GM18951 (cell line): Measurements from ENCODE around the gene SCYGR1.
"Not testable (repeated sequence)": the region's sequence is repeated elsewhere in the genome, so short reads cannot be mapped to it uniquely, and the experiment has no call there.

Experiments
- POLR2A ChIP-seq: IDR thresholded peaks from 4 replicates; pipeline ENCODE4 v1.6.1; 2011; ENCODE audit warnings: mild to moderate bottlenecking; ENCODE audit not compliant: insufficient read length, insufficient read depth; ENCODE audit errors: extremely low read depth
- in situ Hi-C: fragments of 300-500 bp; cut with MboI; formaldehyde crosslinking; loops from one replicate; pipeline ENCODE4 v1.12.0; 2022; ENCODE audit warnings: low sequenced_read_pairs, mixed read lengths, inconsistent platforms; ENCODE audit not compliant: unreplicated experiment

The SCYGR1 gene

DNA sequence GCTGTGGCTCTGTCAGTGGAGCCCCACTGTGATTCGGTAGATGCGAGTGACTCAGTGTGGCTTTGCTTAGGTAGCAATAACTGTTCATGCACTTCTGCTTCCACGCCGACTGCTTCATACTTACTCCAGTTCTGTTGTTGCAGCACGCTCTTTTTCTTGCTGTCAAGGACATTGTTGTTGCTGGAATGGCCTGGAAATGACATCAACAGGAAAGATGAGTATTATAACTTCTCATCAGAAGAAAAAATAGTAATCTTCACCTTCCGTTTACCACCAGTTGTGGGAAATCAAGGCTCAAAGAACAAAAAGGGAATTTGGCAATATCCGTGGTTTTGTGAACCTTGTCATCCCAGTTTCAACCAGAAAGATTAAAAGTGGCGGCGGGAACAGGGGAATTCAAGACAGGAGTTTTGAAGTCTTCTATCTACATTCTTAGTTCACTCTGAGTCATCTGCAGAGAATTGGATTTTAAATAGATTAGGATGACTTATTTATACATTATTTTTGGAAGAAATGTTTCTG is 16.9 kb downstream of the SCYGR1 start:
- TF ChIP-seq POLR2A, result no peak
- in situ Hi-C loops, result no loop called here

GRCh38 chr2:227370092-227370491 is 17.7 kb downstream of the SCYGR1 start:
- in situ Hi-C loops, result no loop called here
- no peak for TF ChIP-seq POLR2A

GRCh38 chr2:227368574-227368973 is 19.2 kb downstream of the SCYGR1 start:
- in situ Hi-C loops, result no loop called here
- TF ChIP-seq POLR2A, result no peak

DNA sequence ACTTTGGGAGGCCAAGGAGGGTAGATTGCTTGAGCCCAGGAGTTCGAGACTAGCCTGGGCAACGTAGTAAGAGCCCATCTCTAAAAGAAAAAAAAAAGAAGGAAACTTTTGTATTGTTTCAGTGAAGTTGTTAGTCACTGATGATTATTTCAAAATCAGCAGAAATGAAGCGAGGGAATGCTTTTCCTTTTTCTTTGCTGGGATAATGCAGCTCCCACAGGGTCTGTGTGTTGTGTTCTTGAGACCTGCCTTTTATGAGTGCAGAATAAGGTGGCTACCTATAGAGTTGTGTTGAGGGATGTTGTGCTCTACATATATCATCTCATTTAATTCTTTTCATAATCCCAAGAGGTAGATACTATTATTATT is 20.3 kb downstream of the SCYGR1 start:
- TF ChIP-seq POLR2A, result no peak
- in situ Hi-C loops, result no loop called here

DNA sequence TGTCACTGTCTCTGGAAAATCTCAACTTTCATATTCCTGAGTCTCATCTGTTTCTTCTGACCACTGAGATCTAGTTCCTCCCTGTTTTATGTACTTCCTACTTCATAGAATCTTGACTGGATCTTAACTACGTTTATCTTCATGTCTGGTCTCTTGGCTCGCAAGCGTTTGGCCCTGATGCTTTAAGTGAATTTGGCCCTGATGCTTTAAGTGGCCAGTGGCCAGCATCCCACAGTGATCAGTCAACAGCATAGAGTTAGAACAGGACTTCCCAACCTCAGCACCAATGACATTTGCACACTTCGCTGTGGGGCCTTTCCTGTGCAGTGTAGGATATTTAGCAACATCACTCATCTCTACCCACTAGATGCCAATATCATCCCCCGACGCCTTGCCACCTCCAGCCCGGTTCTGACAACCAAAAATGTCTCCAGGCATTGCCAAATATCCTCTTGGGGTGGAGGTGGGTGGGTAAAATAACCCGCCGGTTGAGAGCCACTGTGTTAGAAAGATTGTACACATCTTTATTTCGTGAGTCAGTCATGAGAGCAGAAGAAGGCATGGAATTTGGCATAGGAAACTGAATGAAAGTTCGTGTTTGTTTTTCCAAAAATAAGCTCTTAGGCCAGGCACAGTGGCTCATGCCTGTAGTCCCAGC is 20.9 kb downstream of the SCYGR1 start:
- in situ Hi-C loops, result no loop called here
- TF ChIP-seq POLR2A, result no peak

DNA sequence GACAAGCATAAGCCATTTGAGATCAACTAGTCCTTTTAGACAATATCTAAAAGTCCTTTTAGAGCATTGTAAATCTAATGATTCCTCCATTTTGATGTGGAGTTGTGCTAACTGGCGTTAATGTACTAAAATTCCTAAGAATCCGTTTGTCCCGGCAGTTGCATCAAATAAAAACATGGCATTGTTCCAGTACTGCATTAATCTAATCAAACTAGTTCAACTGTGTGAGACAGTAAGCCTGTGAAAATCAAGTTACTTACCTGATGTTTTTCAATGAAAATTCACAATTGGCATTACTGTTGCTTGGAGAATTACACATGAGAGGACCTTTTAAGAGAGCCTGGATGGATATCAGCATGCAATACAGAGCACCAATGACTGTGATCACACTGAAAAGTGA is 21.9 kb downstream of the SCYGR1 start:
- TF ChIP-seq POLR2A, result no peak
- in situ Hi-C loops, result no loop called here

DNA sequence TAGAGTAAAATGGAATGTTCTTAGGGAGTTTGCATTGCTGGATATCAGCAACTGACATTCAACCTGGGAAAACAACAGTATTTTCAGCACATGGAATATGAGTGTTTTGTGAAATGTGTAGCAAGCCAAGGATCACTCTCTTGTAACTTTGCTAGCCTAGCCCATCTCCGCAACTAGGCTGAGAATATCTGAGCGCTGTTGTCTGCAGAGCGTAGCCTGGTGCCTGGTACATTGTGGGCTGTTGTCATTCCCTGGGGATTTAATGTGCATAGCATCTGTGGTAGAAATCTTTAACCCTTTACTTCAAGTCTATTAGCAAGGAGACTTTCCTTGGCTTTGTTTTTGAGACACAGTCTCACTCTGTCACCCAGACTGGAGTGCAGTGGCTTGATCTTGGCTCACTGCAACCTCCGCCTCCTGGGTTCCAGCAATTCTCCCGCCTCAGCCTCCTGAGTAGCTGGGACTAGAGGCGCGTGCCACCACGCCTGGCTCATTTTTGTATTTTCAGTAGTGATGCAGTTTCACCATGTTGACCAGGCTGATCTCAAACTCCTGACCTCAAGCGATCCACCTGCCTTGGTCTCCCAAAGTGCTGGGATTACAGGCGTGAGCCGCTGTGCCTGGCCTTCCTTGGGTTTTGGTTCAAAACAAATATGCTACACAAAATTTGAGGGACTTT is 23.0 kb downstream of the SCYGR1 start:
- in situ Hi-C loops, result not testable (repeated sequence)

- no peak for TF ChIP-seq POLR2A
- in situ Hi-C loops, result no loop called here
Measured at GRCh38 chr2:227363756-227364155, 24.0 kb downstream of the SCYGR1 start.

- no peak for TF ChIP-seq POLR2A
- in situ Hi-C loops, result no loop called here
Measured at GRCh38 chr2:227360351-227360750, 27.4 kb downstream of the SCYGR1 start.

DNA sequence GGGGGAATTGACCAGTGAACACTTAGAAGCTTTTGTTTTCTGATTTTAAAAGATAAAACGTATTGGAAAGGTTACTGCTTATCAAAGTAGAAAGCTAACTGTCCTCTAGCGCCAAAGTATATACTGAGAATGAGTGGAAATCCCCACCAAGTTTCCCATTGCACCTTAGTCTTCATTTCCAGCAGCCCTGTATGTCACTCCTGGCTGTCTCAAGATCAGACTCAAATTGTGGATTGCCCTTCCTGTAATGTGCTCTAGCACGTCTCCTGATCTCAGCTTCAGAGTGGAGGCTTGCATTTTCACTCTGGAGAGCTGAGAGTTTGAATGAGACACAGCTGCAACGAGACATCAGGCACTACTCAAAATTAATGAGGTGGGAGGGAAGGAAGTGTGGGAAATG is 36.1 kb downstream of the SCYGR1 start:
- in situ Hi-C loops, result no loop called here
- no peak for TF ChIP-seq POLR2A

DNA sequence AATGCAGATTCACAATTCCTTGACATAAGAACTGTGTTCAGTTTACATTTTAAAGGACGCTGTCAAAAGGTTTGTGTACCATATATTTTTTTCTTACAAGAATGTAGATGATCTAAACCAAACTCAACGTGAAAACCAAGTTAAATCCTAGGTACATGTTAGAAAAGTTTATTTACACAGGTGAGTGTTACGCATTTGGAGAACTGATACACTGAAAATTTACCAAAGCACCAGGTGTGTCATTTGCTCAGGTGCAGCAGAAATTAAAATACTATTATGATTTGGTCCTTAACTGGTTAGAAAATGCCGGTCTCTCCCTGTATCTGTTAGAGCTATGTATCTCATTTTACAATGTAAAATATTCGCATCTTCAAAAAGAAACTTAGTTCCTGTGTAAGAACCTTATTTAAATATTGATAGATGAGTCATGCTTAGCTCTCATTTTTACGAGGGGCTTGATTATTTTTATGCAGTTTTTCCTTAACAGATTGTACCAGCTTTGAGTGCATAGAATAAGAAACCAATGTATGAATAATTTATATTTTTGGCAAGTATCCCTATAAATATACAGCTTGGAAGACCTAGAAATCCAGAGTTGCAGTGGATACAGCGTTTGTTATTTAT is 37.6 kb downstream of the SCYGR1 start:
- no peak for TF ChIP-seq POLR2A
- in situ Hi-C loops, result no loop called here

GRCh38 chr2:227348324-227348723 is 39.4 kb downstream of the SCYGR1 start:
- no peak for TF ChIP-seq POLR2A
- in situ Hi-C loops, result no loop called here

DNA sequence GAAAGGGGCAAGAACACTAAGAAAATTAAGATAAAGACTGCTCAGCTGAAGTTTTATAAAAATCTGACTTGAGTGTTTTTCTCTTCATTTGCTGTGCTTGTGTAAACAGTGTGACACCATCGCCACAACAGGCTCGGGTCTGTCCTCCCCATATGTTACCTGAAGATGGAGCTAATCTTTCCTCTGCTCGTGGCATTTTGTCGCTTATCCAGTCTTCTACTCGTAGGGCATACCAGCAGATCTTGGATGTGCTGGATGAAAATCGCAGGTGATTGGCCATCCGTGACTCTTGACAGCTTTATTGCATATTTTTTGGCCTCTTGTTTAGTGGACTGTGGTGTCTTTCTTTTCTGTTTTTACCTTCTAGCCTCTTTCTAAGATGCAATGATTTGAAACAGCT is 40.6 kb downstream of the SCYGR1 start:
- no peak for TF ChIP-seq POLR2A
- in situ Hi-C loops, result no loop called here

- no peak for TF ChIP-seq POLR2A
- in situ Hi-C loops, result no loop called here
Measured at GRCh38 chr2:227344231-227344630, 43.5 kb downstream of the SCYGR1 start.
